NCI-H2171 treated with DMSO at 0.1 percent for 48 hours (cell line): ENCODE data around the gene NUMB.

Source experiments
- DNase-seq: peaks from one replicate; lab custom pipeline; 2025; lab: John Stamatoyannopoulos, UW

The NUMB gene

DNA sequence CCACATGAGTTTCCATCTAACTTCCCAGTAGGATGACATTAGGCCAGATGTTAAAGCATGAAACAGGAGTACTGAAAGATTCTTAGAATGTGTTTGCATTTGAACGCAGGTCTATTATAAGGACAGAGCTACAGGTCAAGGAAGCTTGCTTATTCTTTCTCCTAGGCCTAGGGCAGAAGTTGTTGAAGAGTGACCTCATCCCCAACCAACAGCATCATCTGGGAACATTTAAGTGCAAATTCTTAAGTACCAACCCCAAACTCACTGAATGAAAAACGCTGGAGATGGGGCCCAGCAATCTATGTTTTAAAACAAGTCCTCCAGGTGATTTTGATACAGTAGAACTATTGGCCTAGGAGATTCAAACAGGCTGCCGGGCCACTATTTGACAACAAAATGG, 168.6 kb downstream of the NUMB start:
- DNase-seq, result no peak

DNA sequence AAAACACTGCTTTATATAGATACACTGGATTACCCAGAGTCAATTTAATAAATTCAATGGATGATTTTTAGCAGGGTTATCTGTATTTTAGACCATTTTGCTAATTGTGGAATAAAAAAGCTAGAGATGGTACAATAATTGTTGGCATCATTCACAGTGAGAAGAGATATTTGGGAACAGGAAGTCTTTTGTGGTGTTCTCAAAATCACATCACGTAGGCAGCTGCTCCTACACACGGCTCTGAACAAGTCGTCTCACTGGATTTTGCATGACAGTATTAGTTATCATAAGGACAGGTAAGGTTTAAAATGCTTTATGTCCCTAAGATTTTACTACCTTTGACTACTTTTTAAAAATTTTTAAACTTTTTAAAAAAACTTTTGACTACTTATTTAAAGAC, 169.0 kb downstream of the NUMB start:
- DNase-seq, result no peak

DNA sequence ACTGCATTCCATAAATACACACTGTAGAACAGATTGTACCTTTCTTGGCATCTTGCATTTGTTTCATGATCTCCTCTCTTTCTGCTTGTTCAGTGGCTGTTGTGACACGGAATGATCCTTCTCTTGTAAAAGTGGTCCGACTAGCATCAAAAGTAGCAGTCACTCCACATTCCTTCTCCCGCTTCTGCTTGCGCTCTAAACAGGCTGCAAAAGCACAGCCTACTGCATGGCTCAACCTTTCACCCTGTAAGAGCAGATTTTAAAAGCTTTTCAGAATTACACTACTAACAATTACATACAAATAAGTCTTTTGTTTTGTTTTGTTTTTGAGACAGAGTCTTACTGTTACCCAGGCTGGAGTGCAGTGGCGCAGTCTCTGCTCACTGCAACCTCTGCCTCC, 171.3 kb downstream of the NUMB start:
- no peak for DNase-seq

DNA sequence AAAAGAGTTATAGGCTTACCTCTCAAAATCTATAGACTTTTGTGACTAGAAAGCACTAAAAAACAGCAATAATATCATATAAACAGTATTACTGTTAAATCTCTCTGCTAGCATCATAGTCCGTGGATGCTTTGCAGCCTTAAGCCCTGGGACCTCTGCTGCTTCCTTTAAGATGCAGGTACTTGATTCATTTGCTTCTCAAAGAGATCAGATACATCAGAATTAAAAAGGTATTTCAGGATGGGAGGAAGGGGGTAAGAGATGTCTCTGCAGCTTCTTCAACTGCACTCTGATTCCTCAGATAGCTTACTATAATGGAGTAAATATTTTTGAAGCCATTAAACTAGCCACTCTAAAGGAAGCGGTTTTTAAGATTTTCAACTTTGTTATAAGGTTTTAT, 171.7 kb downstream of the NUMB start:
- DNase-seq, result no peak

DNA sequence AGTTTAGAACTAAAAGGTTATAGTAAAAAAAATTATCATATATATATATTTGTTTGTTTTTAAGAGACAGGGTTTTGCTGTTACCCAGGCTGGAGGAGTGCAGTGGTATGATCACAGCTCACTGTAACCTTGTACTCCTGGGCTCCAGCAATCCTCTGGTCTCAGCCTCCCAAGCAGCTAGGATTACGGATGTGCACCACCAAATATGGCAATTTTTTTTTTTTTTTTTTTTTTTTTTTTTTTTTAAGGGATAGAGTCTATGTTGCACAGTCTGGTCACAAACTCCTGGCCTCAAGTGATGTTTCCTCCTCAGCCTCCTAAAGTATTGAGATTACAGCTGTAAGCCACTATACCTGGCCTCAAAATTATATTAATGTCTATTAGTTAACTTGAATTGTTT, 172.4 kb downstream of the NUMB start:
- peak; percentile 63 for DNase-seq

DNA sequence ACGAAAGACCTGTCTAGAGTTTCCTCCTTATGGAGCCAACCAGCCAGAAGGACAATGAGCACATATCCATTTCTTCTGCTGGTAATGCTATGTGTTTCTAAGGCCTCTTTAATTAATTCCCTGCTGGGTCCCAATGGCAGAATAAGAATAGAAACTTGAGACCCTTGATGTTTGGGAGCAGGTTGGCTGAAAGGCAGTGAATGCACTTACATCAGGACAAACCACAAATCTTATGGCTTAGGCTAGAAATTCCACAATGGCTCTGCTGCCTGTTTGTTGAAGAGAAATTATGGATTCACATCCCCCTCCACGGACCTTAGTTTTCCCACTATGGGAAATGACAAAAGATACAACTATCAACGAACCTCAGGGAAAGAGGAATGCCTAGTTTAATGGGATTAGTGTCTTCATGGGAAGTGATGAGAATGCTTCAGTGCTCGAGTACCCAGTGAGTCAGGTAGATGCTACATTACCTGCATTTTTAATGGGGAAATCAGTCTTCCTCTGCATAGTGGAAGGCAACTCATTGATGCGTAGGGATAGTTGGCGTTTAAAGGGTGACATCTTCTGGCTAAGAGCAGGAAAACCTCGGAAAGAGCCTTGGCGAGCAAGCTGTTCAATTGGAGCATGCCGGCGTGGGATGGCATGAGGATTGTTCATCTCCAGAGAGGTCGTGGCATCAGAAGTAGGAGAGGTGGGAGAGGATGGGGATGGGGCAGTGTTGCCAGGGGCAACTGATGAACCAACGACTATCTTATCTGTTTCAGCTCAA, 174.6 kb downstream of the NUMB start:
- peak; percentile 78 for DNase-seq

DNA sequence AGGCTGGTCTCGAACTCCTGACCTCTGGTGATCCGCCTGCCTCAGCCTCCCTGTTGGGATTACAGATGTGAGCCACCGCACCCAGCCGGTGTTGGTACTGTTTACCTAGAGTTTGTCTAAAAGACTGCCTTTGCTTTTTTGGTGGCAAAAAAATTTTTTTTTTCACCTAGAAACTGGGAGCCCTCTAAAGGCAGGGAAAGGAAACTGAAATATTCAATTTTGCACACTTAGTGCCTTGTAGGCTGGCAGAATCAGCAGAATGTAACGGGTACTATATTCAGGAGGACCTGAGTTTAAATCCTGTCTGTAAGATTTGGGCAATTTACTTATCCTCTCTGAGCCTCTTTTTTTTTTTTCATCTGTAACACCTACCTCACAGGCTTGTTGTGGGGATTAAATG, 177.4 kb downstream of the NUMB start:
- DNase-seq, result no peak

DNA sequence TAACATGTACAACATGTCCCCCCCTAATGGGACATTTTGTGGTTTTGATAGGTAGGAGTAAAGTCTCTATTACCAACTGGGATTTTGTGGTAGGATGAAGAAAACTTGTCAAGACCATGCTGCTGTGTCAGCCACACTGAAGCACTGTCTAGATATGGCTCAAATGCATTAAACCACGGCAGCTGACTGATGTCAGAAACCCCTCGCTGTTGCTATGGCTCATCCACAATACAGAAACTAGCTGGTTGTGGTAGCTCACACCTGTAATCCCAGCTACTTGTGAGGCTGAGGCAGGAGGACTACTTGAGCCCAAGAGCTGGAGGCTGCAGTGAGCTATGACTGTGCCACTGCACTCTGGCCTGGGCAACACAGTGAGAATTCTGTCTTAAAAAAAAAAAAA, 181.0 kb downstream of the NUMB start:
- DNase-seq, result no peak

DNA sequence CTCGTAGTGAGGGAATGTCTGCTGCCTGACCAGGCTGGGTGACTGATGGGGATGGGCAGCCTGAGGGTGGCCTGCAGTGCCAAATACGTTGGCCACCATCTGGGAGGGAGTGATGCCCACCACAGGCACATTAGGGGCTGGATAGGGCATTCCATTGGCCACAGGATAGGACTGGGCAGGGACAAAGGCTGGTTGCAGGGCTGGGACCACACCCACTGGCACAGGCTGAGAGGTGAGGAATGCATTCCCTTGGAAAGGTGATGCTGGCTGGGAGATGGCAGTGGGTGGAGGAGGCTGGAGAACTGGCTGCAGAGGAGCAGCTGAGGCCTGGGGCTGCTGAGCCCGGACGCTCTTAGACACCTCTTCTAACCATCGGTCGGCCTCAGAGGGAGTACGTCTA, 181.5 kb downstream of the NUMB start:
- DNase-seq, result no peak

DNA sequence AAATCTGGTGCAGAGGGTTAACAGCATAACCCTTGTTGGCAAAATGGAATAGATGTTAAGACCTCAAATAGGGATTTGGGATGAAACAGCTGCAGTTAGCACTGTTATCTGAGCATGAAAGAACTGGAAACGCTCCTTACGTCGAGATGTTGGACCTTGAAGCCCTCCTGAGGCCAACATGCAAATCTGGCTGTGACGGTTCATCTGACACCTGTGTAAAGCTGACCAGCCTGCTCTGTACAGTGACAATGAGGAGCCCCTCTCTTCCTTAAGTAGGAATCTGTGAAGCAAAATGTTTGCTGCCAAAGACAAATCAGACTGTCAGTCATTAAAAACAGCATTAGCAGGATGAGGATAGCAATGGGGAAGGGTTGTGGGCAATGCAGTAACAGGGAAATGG, 184.5 kb downstream of the NUMB start:
- DNase-seq, result no peak

DNA sequence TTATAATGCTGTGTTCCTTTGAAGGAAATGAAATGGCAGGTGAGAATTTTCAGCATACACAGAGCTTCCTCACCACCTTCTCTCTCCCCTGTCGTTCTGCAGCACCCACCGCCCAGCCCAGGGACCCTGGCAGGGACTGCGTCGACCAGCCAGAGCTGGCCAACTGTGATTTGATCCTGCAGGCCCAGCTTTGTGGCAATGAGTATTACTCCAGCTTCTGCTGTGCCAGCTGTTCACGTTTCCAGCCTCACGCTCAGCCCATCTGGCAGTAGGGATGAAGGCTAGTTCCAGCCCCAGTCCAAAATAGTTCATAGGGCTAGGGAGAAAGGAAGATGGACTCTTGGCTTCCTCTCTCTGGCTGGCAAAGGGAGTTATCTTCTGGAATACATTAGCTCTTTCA, 186.0 kb downstream of the NUMB start:
- DNase-seq, result peak; percentile 86

DNA sequence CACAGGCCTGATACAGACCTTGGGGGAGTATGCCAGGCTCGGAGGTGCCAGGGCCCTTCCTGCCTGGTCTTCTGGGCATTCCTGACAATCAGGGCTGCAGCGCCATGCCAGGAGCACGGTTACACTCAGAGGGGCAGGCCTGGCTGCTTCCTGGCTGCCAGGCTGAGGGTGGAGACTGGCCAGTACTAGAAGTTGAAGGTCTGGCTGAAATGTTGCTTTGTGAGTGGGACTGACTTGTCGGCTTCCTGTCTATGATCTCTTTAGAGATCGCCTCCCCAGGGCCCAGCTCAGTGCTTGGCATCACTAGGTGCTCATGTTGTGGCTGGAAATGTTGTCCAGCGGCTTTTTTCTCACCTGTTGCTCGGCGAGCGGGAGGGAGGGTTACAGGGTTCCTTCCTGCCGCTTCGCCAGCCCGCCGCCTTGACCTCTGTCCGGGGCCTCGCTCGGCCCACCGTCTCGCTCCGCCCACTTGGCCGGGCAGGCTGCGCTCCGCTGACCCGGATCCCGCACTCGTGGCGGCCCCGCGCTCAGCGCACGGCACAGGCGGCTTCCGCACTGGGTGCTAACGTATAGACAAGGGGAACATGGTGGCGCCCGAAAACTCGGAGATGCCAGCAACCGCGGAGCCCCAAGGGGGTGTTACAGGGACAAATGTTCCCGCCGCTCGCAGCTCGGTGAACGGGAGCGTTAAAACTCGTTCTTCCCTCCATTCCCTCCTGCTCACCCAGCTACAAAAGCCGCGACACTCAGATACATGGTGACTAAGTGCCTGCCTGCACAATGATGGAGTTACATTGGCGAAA, 188.4 kb downstream of the NUMB start:
- no peak for DNase-seq

DNA sequence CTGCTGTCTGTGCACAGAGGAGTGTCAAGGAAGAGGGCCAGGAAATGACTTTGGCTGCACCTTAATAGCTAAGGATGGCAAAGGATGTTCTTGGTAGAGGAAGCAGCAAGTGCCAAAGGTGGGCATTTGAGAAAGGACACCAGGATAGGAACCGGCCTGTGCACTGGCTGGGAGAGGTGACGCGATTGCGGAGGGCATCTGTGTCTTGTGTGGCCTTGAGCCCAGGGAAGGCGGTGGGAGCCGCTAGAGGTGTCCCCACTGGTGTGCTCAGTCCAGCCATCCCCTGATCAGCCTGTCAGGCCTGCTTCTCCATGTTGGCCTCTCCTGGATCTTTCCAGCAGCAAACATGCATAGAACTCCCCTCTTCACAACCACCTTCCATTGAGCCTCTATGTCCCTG, 190.9 kb downstream of the NUMB start:
- DNase-seq, result no peak

DNA sequence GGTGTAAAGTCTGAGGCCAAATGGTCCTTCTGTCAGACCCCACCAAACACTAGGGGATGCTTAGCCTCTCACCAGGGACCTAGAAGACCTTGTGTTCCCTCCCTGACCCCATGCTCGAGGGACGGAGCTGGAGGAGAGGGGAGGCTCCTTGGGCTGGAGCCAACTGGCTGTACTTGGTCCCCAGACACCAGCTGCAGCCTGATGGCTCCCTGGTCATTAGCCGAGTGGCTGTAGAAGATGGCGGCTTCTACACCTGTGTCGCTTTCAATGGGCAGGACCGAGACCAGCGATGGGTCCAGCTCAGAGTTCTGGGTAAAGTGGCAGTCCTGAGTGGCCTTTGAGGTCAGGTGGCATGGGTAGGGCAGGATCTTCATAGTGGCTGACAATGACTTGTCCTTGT, 192.0 kb downstream of the NUMB start:
- no peak for DNase-seq

DNA sequence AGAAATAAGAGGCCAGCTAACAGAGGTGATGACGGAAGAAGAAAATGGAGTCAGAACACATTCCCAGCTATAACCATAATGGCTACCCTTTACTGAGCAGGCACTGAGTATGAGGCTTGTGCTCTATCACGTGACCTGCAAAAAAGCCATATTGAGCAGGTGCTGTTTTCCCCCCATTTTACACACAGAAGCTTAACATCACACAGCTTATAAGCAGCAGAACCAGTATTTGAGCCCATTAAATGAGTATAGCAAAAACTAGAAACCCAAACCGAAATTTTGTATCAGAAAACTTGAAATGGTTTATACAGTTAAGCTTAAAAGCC, 192.7 kb downstream of the NUMB start:
- DNase-seq, result no peak

DNA sequence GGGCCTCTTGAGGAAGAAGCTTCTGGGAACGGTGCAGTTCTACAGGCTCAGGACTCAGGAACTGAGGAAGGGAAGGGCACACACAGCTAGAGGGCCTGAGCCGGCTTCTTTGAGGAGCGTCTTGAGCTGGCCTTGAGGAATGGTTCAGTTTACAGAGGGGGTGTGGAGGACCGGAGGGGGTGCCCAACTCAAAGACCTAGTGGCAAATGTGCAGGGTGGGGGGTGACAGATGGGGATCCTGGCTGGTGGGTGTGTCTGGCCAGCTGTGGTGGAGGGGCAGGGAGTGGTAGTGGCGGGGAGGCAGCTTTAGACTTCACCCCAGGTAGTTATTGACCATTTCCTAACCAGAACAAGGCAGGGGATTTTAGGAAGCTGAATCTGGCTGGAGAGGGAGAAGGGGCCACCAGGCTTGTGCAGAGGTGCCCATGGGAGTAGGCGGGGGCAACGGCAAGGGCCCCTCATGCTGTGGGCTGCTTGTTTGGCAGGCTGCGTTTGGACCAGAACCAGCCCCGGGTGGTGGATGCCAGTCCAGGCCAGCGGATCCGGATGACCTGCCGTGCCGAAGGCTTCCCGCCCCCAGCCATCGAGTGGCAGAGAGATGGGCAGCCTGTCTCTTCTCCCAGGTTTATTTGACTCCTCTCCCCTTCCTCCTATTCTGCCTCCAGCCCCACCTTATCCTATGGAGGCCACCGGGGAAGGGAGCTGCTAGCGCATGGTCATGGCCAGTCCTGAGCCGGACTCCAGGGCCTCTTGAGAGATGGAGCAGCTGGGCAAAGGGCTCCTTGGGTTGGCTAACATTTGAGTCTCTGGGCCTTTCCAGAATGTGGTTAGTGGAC, 193.2 kb downstream of the NUMB start:
- no peak for DNase-seq

DNA sequence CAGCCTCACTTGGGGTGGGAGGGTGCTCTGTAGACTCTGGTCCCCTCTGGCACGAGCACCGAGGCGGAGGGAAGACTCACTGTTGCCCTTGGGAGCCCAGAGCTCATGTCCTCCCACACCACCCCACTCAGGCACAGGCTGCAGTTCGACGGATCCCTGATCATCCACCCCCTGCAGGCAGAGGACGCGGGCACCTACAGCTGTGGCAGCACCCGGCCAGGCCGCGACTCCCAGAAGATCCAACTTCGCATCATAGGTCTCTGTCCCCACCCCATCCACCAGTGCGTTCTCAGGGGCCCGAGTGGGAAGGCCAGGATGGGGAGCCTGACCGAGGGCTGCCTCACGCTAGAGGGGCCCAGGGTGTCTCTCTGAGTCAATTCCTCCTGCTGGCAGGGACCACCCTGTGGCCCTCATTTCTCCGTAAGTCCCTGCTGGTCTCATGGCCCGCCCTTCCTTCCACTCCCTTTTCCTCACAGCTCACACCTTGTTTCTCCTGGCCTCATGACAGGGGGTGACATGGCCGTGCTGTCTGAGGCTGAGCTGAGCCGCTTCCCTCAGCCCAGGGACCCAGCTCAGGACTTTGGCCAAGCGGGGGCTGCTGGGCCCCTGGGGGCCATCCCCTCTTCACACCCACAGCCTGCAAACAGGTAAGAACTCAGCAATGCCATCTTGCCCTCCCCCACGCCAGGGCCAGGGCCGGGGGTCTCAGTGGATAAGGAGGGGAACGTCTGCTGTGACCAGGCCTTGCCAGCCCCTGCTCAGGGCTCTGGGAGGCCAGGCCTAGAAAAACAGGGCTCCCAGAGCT, 194.1 kb downstream of the NUMB start:
- DNase-seq, result no peak

DNA sequence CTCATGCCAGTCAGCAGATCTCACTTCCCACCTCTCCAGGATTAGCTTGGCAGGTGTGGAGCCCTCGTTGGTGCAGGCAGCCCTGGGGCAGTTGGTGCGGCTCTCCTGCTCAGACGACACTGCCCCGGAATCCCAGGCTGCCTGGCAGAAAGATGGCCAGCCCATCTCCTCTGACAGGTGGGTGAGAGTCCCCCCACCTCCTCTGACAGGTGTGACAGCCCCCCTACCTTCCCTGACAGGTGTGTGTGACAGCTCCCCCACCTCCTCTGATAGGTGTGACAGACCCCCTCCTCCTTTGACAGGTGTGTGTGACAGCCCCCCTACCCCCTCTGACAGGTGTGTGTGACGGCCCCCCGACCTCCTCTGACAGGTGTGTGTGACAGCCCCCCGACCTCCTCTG, 194.7 kb downstream of the NUMB start:
- peak; percentile 36 for DNase-seq

DNA sequence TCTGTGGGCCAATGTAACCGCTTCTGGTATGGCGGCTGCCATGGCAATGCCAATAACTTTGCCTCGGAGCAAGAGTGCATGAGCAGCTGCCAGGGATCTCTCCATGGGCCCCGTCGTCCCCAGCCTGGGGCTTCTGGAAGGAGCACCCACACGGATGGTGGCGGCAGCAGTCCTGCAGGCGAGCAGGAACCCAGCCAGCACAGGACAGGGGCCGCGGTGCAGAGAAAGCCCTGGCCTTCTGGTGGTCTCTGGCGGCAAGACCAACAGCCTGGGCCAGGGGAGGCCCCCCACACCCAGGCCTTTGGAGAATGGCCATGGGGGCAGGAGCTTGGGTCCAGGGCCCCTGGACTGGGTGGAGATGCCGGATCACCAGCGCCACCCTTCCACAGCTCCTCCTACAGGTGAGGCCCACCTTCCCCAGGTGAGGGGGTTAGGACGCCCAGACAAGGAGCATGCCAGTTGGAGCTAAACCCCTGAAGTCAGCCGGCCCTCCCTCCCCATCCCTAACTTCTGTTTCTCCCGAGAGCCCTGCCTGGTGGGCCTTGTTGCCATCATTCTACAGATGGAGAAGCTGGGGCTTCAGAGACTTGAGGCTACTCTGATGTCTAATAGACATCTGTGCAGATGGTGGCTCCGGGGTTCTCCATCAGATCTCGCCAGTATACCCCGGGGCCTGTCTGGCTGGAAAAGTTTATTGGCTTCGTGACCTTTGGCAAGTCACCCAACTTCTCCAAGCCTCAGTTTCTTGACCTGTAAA, 195.7 kb downstream of the NUMB start:
- DNase-seq, result no peak

DNA sequence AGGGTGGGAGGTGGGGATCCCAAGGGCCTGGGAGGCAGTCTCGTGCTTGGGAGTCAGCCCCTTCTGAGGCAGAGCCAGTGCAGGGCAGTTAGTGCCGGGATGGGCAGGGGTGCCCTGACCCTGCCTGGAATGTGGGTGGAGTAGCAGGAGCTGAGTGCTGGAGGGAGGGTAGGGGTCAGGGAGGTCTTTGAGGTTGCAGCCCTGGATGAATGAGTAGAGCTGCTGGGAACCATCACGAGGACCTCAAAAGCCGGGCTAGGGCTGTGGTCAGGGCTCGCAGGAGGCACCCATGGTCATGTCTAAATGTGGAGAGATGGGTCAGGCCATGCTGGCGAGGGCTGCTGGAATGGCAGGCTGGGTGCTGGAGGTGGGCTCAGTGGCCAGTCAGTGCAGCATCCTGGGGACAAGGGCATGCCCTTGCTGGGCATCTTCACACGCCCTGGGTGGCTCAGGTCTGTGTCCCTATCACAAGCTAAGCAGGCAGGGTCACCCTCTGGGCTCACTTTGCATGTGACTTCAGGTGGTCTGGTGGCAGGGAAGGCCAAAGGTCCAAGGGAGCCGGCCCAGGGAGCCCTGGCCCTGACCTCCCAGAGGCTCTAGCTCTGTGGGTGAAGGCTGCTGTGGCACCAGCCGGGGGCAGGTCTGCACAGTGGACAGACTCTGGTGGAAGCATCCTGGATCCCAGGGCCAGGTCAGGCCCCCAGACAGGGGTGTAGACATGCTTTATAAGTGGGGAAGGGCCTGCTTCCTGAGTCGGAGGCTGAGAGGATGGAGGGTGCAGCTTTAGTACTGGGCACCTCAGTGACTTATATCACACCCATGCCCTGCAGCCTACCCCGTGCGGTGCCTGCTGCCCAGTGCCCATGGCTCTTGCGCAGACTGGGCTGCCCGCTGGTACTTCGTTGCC, 196.6 kb downstream of the NUMB start:
- DNase-seq, result no peak
